Putamen (tissue), 1 donor: ENCODE measurements around the gene TP73.

Source experiments
- DNase-seq: peaks from one replicate; pipeline ENCODE4 v3.0.0-alpha.2; 2016; ENCODE audit warnings: low spot score

TP73 gene

GRCh38 chr1:3673381-3674099 is 21.2 kb downstream of the TP73 start:
- no peak for DNase-seq

GRCh38 chr1:3674100-3675094 is 22.1 kb downstream of the TP73 start:
- DNase-seq: no peak

- DNase-seq: no peak
Observed at GRCh38 chr1:3675436-3675835, 23.1 kb downstream of the TP73 start.

GRCh38 chr1:3676581-3677470 is 24.5 kb downstream of the TP73 start:
- no peak for DNase-seq

- no peak for DNase-seq
Observed at GRCh38 chr1:3677484-3677883, 25.2 kb downstream of the TP73 start.

- no peak for DNase-seq
Observed at GRCh38 chr1:3678361-3679097, 26.2 kb downstream of the TP73 start.

GRCh38 chr1:3679098-3679555 is 26.8 kb downstream of the TP73 start:
- no peak for DNase-seq

GRCh38 chr1:3679799-3680453 is 27.6 kb downstream of the TP73 start:
- no peak for DNase-seq

- DNase-seq: no peak
Observed at GRCh38 chr1:3680488-3681230, 28.3 kb downstream of the TP73 start.

- no peak for DNase-seq
Observed at GRCh38 chr1:3681231-3681897, 29.0 kb downstream of the TP73 start.

- DNase-seq: no peak
Observed at GRCh38 chr1:3681898-3682806, 29.8 kb downstream of the TP73 start.

- DNase-seq: no peak
Observed at GRCh38 chr1:3683197-3683596, 30.9 kb downstream of the TP73 start.

- DNase-seq: no peak
Observed at GRCh38 chr1:3683992-3684391, 31.7 kb downstream of the TP73 start.

GRCh38 chr1:3685222-3685621 is 32.9 kb downstream of the TP73 start:
- no peak for DNase-seq

GRCh38 chr1:3685906-3686305 is 33.6 kb downstream of the TP73 start:
- no peak for DNase-seq

- no peak for DNase-seq
Observed at GRCh38 chr1:3687504-3687903, 35.2 kb downstream of the TP73 start.

GRCh38 chr1:3688356-3689137 is 36.2 kb downstream of the TP73 start:
- DNase-seq: no peak
